Ishikawa (cell line): ENCODE data around the gene AZU1.

ENCODE experiments used
- EGR1 ChIP-seq: IDR thresholded peaks from 2 replicates; pipeline ENCODE4 v1.6.1; 2012
- RAD21 ChIP-seq: IDR thresholded peaks from 2 replicates; pipeline ENCODE4 v1.6.1; 2012; ENCODE audit warnings: low read depth

GRCh38 chr19:805166-805551, 22.5 kb upstream of the AZU1 start:
- TF ChIP-seq EGR1 = no peak
- TF ChIP-seq RAD21 = no peak
